GF-D8 (cell line): ENCODE measurements around the gene CR1L.
"Not testable (repeated sequence)": the region's sequence is repeated elsewhere in the genome, so short reads cannot be mapped to it uniquely, and the experiment has no call there.

Source experiments
- DNase-seq: peaks from one replicate; lab custom pipeline; 2025; lab: John Stamatoyannopoulos, UW

Gene CR1L

GRCh38 chr1:207745839-207746767 lies 101.2 kb downstream of the CR1L start:
- no peak for DNase-seq

DNA sequence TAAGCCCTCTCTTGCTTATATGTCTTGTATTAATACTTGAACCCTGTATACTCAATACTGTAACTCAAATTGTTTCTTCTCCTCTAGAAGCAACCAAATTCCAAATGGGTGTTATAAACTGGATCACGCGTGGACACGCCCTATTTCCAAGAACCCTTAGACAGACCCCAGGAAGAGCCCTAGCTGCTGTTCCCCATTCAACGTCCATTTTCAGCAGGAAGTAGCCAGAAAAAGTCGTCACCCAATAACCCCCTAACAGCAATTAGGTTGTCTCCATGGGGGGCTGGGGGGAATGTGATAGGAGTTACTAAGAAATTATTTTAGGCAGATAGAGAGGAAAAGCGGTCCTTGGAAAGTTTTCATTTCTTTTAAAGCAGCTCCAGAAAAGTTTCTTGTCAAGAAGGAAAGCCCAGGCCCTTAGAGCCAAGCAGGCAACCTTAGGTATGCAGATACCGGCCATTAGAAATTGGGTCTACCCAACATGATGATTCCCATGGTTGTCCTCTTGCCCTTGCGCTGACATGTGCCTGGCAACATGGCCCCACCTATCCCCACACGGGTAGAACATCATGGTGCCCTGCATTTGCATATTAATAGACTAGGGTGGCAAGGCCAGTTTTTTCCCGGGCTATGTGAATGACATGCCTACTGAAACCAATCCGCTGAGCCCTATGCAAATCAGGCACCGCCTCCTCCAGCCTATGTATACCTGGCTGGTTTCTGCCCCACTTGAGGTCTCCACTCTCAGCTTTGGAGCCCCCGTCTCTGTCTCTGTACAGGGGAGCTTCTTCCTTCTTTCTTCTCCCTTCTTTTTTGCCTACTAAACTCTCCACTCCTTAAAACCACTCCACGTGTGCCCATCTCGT lies 102.9 kb downstream of the CR1L start:
- no peak for DNase-seq

DNA sequence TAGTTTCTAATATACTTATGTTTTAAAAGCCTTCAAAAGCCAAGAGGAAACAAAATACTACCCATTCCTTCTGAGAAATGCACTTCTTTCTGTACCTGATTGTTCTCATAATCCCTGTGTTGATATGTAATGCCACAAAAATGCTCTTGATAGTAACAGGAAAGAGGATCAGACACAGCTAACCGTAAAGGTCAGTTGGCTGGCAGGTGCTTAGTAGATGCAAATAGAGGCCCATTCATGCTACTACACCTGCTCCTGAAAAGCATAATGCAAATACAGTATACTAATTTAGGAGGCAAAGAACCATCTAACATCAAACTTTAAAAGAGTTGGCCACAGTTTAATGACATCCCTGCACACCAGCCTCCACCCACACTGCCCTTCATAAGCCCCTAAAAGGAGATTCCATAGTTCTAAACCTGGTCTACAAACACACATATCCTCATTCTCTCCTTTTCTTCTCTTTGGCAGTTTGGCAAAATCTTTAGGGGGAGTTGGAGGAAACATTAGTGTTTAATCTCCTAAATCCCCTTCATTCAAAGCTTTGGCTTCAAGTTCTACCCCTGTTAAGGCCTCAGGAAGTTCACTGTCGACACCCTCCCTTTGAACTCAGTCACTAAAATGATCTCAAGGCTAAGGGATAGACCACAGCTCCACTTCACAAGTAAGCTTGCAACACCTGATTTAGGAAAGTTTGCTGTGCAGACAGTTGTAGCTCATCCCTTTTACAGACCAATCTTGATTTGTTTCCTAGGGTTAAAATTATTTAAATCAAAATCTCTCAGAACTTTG lies 104.0 kb downstream of the CR1L start:
- peak; percentile 39 for DNase-seq

GRCh38 chr1:207750631-207751305 lies 105.8 kb downstream of the CR1L start:
- DNase-seq: no peak

GRCh38 chr1:207751463-207751789 lies 106.5 kb downstream of the CR1L start:
- not testable (repeated sequence) for DNase-seq

DNA sequence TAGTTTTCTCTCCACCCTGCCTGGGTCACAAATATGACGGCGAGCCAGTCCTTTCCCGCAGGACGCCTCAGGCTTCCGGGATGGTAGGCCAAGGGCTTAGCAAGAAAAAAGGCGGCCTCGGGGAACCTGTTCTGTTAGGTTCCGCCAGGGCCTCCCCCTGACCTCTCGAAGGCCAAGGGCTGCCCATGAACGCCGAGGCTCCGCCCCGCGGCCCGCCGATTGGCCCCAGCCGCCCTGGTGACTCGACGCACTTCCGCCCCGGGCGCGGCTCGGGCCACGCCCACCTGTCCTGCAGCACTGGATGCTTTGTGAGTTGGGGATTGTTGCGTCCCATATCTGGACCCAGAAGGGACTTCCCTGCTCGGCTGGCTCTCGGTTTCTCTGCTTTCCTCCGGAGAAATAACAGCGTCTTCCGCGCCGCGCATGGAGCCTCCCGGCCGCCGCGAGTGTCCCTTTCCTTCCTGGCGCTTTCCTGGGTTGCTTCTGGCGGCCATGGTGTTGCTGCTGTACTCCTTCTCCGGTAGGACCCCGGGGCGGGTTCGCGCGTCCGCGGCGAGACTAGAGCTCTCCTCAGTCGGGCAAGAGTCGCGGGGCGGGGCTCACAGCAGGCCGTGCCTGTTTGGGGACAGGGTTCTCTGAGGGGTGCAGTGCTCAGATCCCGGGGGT lies 107.0 kb downstream of the CR1L start, which contains the start of gene CD46:
Gene CD46 (plus strand): TSS at position 265 of the 666 bp plus-strand sequence. CDS start 159 bp downstream, at position 424.
- DNase-seq: peak; percentile 95

- no peak for DNase-seq
These were observed 107.6 kb downstream of the CR1L start for GRCh38 chr1:207752456-207752998.

DNA sequence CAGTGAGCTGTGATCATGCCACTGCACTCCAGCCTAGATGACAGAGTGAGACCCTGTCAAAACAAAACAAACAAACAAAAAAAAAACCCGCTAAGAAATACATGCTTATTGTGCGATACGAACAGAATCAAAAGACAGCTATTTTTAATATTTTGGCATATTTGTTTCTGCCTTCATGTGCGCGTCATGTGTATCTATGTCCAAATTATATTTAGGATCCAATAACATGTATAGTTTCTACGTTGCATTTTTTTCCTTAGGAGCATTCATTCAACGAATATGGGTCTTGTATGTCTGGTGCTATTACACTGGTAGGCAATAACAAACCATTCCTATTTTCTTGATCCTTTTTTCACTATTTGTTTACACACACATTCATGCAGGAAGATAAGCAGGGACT lies 108.7 kb downstream of the CR1L start:
- DNase-seq: no peak

DNA sequence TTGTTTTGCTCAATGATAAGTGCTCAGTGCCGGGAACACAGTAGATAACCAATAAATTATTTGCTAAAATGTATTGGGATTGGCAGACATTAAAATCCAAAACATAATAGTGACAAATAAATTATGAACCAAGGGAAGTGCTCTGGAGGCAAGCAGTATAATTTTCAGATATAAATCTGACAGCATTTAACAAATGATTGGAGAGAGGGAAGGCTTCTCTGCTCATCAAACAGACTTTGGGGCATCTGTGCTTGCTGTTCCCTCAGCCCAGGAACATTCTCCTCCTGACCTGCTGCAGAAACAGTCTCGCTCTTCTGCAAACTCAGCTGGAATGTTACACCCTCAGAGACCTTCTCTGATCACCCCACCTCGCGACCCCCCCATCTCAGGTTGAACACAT lies 109.1 kb downstream of the CR1L start:
- no peak for DNase-seq

DNA sequence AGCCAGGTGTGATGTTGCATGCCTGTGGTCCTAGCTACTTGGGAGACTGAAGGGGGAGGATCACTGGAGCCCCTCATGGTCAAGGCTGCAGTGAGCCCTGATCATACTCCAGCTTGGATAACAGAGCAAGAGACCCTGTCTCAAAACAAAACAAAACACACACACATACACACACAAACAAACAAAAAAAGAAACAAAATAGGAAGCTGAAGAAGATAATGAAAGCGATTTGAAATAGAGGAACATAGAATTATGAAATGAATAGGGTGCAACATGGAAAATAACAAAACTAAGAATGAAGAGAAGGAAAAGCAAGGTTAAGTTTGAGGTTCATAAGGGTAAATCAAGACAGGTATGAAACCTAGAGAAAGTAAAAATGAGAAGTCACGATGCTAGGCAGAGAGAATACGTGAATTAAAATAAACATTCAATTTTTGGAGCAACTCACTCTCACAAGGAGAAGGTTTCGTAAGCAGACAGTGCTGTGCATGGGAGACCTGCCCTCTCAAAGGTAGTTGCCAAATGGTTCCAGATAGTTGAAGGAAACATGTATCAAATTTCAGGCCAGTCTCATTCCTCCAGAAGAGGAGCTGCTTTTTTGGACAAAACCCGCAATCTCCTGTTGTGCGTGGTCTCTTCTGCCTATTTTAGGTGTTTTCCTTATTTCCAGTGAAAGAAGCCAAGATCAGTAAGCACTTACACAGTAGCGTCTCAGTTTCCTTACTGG lies 110.2 kb downstream of the CR1L start:
- peak; percentile 46 for DNase-seq

DNA sequence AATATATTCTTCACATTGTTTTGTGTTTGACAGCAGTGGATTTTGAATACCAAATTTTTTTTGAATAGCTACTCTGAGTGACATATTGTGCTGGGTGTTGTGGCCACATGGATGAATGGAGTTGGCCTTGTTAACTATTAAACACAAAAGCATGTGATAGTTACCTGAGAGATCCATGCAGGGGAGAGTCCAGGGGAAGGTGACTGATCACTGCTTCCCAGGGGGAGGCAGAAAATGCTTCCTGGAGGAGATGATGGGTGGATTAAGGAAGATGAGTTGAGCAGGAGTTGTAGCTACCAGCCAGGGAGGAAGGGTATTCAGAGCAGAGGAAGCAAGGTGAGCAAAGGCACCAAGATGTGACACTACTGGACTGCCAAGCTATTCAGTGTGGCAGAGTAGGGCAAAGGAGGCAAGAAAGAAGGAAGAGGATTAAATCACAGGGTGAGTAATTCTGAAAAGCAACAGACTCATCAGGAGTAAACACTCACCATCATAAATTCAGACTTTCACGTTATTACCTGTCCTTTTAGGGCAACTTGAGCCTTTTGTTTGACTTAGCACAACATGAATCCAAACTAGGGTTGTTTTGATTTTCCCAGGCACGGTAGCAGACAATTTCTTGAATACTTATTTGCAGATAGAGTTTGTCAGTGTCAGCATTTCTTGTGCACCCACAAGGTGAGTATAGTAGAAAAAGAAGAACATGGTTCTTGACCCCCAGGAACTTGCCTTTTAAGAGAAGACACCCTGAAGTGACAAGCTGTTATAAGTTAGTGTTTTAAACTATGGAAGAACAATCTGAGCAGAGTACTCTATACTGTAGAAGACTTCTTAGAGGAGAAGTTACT lies 111.1 kb downstream of the CR1L start:
- DNase-seq: no peak

DNA sequence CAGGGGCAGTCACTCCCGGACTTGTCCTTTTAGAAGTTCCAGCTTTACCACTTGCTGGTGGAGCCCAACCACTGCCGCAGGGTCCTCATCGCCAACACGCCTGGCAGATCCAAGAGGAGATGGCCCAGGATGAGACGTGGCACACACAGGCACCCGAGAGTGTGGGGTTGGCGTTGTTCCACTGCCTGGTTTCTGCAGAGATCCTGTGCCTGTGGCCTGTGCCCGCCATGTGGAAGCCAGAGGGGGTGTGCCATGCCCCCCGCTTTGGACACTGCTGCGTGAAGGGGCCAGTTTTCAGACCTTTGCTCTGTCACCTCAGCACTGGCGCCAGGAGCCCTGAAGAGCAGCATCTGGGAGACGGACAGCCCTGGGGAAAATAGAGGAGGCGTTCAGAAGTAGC lies 117.7 kb downstream of the CR1L start:
- no peak for DNase-seq

GRCh38 chr1:207763091-207763490 lies 118.2 kb downstream of the CR1L start:
- no peak for DNase-seq

DNA sequence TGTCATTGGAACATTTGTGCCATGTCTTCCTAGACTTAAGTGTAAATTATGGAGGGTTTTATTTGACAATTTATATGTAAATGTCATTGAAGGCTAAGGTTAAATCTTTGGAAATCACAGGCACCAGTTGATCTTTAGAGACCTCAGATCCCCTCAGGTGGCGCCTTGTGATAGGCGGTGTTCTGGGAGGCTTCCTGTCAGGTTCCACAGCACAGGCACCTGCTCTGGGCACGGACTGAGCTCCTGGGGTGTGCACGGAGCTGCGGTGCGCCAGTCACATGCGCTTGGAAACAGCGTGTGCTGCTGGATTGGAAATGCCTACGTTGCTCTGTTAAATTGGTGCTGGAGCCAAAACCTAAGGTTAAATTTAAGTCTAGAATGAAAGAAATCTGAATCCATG lies 119.0 kb downstream of the CR1L start:
- DNase-seq: no peak

DNA sequence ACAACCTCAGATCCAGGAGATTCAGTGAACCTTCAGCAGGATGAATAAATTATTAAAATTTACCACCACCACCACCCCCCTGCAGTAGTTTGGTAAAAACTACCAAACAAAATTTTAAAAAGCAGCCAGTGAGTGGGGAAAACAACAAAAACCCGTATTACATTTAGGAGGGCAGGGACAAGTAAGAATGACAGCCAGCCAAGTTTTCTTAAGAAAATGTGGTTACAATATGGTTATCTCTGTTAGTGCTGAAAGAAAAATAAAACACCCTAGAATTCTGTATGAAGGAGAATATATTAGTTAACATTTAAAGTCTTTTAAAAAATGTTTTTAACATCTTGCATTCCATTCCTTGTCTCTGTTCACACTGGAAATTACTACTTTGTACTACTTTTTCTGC lies 121.6 kb downstream of the CR1L start:
- DNase-seq: no peak

- not testable (repeated sequence) for DNase-seq
These were observed 125.6 kb downstream of the CR1L start for GRCh38 chr1:207770514-207770913.
